WTC11 (cell line): ENCODE data around the gene NCKAP5L.

Experiments used
- CTCF ChIP-seq: fragments of 200-600 bp; IDR thresholded peaks from 2 replicates; pipeline ENCODE4 v1.8.0; 2022; ENCODE audit warnings: antibody characterized with exemption
- FOXP1 ChIP-seq: sonication (generic); formaldehyde crosslinking; IDR thresholded peaks from 2 replicates; pipeline ENCODE4 v1.8.0; 2022; ENCODE audit warnings: missing genetic modification reagents, mild to moderate bottlenecking, moderate library complexity, borderline replicate concordance

DNA sequence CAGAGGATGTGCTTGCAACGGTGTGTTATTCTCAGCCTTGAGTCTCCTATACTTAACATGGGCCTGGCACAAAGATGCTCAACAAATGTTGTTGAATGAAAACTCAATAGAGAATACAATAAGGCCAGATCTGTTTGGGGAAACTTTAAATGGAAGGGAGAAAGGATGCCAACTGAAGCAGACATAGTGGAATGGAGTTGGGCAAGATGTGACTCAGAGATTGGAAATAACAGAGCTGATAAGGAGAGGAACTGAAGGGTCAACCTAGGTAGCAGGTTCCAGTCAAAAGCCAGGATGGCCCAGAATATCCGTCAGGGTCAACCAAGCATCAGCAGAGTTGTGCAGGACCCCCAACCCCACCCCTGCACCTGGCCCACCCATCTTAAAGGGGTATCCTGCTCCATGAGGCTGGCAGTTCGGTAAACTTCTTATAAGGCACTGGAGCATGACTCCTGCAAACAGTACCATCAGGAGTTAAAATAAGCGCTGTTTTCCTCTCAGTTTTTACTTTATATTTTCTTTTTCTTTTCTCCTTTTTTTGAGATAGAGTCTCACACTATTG is 15.7 kb upstream of the NCKAP5L start:
- TF ChIP-seq FOXP1 (no peak), CTCF (no peak)
